Activated T-cell treated with anti-CD3 and anti-CD28 coated beads for 1 hour (primary cell): ENCODE results near the gene CCNB1.
"Not testable (repeated sequence)": the region's sequence is repeated elsewhere in the genome, so short reads cannot be mapped to it uniquely, and the experiment has no call there.

Experiments
- DNase-seq: peaks from one replicate; pipeline ENCODE4 v3.0.0-alpha.2; 2020; ENCODE audit warnings: low read depth

CCNB1 gene

GRCh38 chr5:69166686-69167492 is at the start of gene CCNB1:
CCNB1 (plus strand) TSS chr5:69167150; CDS start chr5:69167263, 113 bp downstream.
- DNase-seq, result peak; percentile 96

GRCh38 chr5:69129413-69129812 is 37.5 kb upstream of the CCNB1 start:
- DNase-seq, result no peak

GRCh38 chr5:69130241-69130640 is 36.7 kb upstream of the CCNB1 start:
- no peak for DNase-seq

GRCh38 chr5:69131304-69131703 is 35.6 kb upstream of the CCNB1 start:
- DNase-seq, result no peak

- no peak for DNase-seq
Measured at GRCh38 chr5:69134126-69134525, 32.8 kb upstream of the CCNB1 start.

GRCh38 chr5:69136293-69136692 is 30.7 kb upstream of the CCNB1 start:
- DNase-seq, result no peak

- DNase-seq, result not testable (repeated sequence)
Measured at GRCh38 chr5:69137208-69137607, 29.7 kb upstream of the CCNB1 start.

GRCh38 chr5:69137807-69138206 is 29.1 kb upstream of the CCNB1 start:
- no peak for DNase-seq

- DNase-seq, result no peak
Measured at GRCh38 chr5:69138766-69139165, 28.2 kb upstream of the CCNB1 start.

GRCh38 chr5:69140239-69140638 is 26.7 kb upstream of the CCNB1 start:
- DNase-seq, result not testable (repeated sequence)

- DNase-seq, result no peak
Measured at GRCh38 chr5:69140827-69141226, 26.1 kb upstream of the CCNB1 start.

- DNase-seq, result not testable (repeated sequence)
Measured at GRCh38 chr5:69148576-69148975, 18.4 kb upstream of the CCNB1 start.

- no peak for DNase-seq
Measured at GRCh38 chr5:69148981-69149675, 17.8 kb upstream of the CCNB1 start.

GRCh38 chr5:69149676-69150010 is 17.3 kb upstream of the CCNB1 start:
- DNase-seq, result no peak

- DNase-seq, result no peak
Measured at GRCh38 chr5:69152731-69153130, 14.2 kb upstream of the CCNB1 start.

- DNase-seq, result no peak
Measured at GRCh38 chr5:69156456-69156855, 10.5 kb upstream of the CCNB1 start.

GRCh38 chr5:69158039-69158438 is 8.9 kb upstream of the CCNB1 start:
- DNase-seq, result no peak

- no peak for DNase-seq
Measured at GRCh38 chr5:69160651-69161050, 6.3 kb upstream of the CCNB1 start.

- no peak for DNase-seq
Measured at GRCh38 chr5:69167493-69167855, 524 bp downstream of the CCNB1 start.

GRCh38 chr5:69167929-69168328 is 979 bp downstream of the CCNB1 start:
- no peak for DNase-seq

GRCh38 chr5:69170495-69170894 is 3.5 kb downstream of the CCNB1 start:
- no peak for DNase-seq

GRCh38 chr5:69170969-69171368 is 4.0 kb downstream of the CCNB1 start:
- DNase-seq, result no peak

- not testable (repeated sequence) for DNase-seq
Measured at GRCh38 chr5:69181659-69182293, 14.8 kb downstream of the CCNB1 start.
